Activated CD4-positive, CD25-positive, alpha-beta regulatory T cell treated with anti-CD3 and anti-CD28 coated beads, Interleukin-2, amount 50 U/mL, for 72 hours (primary cell): ENCODE data around the gene FBXO42.

Source experiments
- DNase-seq: peaks from one replicate; pipeline ENCODE4 v3.0.0; 2021

The FBXO42 gene

DNA sequence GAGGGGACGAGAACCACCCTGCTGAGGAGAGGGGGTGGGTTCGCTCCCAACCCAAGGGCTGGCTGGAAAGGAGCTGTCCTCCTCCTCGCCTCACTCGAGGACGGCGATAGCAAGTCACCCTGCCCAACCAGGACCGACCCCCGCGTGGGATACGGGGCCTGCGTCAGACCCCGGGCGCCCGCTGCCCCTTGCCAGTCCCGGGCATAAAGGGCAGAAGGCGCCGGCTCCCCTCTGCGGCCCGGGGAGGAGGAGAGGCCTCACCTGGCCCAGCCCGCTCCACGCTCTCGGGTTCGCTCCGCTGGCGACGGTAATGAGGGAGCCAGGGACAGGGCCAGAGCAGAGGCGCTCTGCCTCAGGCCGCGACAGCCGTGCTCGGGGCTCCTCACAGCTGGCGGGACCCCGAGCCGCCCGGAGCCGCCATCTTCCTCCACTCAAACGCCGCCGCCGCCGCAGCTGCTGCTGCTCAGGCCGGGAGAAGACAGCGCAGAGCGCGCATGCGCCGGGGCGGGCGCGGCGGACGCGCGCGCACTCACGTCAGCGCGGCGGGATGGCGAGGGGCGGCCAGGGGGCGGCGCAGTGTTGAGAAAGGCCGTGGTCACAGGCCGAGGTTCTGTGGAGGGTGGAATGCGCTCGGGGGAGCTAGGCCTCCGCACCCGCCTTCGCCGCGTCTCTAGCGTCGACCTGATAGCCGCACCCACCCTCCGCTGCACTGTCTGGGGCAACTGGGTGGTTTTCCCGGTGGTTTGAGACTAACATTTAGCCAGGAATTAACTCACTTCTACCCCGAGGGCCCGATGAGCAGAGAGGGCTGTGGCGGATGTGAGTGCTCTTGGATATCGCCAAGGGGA is at the start of gene FBXO42:
Gene FBXO42 (minus strand): TSS at position 487 of the 848 bp plus-strand sequence. CDS start 37,062 bp downstream, outside the sequence.
- DNase-seq, result peak; percentile 93

DNA sequence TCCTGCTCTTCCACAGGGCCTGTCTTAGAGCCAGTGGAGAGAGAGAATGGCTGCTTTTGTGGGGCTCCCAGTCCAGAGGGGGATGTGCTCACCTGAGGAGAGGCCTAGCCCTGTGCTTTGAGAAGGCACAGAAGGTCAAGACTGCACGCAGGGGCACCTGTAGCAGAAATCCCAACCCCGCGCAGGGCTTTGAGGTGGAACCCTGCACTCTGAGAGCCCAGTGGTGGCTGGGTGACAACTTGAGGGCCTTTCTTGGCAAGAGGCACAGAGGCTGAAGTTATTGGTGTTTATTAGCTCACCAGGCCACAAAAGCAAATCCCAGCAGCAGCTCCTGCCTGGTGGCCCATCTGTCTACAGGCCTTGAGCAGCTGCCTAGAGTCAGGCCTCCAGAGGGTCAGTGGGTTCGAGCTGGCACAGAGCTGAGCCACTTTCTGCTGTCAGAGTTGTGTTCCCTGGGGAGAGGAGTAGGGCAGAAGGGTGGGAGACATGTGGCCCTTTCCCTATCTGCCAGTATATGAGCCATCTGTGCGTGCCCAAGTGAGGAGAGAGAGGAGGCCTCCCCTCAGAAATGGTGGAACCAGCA is 46.2 kb upstream of the FBXO42 start:
- no peak for DNase-seq

DNA sequence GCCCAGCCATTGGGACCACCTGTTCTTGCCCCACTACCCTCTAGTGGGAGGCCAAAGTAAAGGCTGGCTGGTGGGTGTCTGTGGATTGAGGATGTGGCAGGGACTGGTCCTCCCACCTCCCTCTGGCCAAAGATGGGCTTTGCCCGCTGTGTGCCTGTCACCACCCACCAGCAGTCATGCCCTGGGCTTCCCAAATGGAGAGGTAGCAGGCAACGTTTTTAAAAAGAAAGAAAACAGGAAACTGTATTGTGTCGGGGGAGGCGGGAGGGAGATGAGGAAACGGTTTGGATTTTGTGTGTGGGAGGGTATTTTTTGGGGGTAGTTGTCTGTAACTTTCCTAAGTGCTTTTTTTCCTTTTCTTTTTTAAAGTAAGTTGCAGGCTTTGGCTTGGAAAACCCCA is 44.8 kb upstream of the FBXO42 start:
- DNase-seq, result no peak

DNA sequence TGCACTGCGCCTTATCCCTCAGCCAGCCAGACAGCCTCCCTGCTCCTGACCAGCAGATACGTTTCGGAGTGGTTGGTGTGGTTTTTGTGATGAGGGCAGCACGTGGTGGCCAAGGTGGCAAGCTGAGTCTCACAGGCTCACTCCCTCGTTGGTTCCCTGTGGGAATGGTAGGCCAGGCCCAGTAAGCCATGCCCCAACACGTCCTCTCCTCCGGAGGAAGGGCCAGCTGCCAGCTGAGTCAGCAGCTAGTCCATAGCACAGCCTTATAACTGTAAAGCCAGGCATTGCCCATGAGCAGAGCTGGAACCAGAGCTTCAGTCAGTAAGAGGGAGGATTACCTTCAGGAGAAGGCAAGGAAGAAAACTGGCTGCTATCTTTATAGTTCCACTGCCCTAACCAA is 44.3 kb upstream of the FBXO42 start:
- DNase-seq, result no peak

DNA sequence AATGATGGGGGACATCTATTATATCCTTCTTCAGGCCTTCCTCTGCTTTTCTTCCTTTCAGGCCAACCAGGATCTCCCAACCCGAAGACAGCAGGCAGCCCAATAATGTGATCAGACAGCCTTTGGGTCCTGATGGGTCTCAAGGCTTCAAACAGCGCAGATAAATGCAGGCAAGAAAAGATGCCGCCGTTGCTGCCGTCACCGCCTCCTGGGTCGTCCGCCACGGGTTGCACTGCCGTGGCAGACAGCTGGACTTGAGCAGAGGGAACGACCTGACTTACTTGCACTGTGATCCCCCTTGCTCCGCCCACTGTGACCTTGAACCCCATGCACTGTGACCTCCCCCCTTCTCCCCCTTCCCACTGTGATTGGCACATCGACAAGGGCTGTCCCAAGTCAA is 42.7 kb upstream of the FBXO42 start:
- DNase-seq, result no peak

DNA sequence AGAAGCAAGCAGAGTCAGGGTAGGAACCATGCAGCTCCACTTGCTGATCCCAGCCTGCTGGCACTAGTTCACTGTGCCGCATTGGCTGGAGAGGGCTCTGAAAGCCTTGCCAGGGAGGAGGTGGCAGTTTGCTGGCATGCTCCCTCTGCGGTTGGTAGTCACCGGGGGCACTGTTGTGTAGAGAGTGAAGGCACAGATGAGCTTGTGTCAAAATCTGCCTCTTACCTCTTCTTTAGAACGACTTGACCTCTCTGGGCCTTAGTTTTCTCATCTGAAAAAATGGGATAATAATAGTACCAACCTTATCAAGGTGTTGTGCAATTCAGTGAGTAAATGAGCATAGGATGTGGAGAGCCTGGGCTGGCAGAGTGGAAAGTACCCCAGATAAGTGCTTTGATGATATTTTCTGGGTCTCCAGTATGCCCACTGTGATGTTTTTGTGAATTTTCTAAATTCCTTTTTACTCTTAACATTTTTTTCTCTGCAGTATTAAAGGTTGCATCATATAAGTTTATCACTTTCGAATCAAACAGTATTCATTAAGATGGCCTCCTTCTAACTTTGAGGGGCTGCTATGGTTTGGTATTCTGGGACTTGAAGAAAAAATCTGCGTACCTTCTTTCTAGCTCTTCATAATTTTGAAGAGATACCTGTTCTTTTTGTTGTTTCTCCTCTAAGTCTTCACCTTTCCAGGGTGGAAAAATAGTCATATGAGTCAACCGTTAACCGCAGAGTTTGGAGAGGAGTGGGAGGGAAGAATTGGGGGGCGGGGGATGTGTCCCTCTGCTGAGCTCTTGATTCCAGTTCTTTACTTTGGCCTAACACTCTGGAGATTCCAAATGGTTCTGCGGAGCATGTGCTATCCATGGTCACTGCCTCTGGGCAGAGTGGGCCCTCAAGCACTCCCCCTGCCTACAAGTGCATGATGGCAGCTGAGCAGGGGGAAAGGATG is 41.6 kb upstream of the FBXO42 start:
- DNase-seq, result no peak

DNA sequence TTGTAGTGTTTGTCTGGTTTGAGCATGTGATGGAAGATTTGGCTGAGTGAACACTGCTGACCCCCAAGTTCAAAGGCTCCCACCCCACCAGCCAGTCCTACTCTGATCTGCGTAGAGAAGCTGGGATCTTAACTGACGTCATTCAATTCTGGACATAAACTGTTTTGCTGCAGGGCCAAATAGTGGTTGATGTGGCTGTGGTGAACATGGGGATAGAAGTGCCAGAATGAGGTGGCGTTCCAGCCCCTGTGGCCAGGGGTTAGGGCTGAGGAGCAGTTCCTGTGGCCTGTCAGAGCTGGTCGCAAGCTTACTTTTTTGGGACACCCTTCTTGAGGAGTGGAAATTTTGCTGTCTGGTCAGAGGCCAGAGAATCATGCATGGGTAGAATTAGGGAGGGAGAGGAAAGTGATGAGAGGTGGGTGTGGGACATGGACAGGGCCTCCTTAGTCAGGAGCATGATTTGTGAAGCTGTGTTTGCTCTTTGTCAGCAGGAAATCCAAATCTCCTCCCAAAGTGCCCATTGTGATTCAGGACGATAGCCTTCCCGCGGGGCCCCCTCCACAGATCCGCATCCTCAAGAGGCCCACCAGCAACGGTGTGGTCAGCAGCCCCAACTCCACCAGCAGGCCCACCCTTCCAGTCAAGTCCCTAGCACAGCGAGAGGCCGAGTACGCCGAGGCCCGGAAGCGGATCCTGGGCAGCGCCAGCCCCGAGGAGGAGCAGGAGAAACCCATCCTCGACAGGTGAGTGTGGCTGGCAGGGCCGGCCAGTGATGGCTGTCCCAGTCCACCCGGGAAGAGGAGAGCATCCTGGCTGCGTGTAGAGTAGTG is 40.7 kb upstream of the FBXO42 start:
- DNase-seq, result no peak

DNA sequence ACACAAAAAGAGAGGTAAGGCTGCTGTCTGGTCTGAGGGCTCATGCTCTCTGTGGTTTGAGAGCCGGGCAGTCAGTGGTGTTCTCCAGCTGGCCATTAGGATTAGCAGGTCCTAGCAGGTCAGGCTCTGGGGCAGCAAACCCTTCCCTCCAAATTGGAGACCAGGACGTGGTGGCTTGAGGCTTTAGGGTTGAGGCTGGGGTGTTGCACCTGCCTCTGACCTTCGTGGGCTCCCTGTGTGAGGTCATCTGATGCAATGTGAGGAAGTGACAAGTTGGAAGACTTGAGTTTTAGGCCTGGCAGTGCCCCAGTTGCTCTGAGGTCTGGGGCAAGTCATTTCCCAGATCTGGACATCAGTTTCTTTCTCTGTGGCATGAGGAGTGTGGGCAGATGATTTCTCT is 39.1 kb upstream of the FBXO42 start:
- DNase-seq, result no peak

DNA sequence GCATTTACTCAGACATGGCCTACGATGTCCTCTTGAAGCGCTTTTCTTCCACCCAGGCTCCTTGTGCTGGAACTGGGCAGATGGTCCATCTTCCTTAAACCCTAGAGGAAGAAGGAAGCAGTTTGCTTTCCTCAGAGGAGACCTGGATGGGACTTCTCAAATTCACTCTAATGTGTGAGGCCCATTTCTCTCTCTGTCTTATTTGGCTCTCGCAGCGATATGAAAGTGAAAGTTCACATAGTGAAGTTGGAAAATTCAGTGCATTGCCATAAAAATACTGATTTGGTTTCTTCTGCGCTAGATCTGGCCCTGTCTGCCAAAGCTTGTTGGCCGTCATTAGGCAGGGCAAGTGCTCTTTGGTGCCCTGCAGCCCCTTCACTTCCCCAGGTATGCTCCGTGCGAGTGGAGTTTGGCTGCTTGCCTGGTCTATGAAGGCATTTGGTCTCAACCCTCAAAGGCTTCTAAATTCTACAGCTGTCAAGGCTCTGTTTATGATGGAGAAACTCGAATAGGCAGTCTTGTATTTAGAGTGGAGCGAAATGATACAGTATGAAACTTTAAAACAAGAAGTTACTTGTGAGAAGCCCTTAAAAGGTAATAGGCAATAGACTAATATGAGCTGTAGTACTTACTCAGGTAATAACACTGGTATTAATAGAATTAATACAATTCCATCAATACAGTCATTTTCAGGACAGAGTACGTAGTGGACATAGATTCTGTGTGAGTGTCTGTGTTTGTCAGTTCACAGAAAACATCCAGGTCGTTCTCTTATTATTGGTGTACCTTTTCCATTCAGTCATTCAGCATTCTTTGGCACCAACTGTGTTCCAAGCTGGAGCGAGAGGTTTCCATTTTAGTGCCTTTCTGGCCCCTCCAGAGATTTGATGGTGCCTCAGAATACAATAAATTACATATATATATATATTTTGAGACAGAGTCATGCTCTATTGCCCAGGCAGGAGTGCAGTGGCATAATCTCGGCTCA is 35.2 kb upstream of the FBXO42 start:
- no peak for DNase-seq

DNA sequence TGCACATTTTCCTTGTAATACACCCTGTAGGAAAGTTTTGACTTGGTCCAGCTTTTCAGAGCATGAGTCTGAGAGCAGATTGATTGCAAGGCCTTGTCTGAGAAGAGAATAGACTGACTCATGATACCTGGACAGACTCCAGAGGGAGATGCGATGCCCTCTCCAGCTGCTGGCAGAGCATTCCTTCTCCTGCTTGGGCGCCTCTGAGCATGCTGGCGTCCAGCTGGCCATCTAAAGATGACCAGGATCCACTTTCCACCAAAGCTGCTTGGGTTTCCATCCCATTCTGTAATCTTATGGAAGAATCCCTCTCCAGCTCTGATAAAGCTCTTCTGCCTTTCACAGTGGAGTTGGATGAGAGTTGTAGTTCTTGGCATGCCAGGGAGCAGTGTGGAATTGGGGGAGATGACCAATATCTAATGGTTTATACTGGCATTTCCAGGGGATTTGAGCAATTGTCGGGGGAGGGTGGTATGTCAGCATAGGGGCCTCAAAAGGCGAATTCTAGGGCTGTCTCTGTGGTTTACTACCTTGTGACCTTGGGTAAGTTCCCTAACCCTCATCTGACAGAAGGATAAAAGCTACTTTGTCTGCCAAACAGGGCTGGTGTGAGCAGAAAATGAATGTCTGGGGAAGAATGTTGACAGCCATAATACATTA is 34.3 kb upstream of the FBXO42 start:
- no peak for DNase-seq

DNA sequence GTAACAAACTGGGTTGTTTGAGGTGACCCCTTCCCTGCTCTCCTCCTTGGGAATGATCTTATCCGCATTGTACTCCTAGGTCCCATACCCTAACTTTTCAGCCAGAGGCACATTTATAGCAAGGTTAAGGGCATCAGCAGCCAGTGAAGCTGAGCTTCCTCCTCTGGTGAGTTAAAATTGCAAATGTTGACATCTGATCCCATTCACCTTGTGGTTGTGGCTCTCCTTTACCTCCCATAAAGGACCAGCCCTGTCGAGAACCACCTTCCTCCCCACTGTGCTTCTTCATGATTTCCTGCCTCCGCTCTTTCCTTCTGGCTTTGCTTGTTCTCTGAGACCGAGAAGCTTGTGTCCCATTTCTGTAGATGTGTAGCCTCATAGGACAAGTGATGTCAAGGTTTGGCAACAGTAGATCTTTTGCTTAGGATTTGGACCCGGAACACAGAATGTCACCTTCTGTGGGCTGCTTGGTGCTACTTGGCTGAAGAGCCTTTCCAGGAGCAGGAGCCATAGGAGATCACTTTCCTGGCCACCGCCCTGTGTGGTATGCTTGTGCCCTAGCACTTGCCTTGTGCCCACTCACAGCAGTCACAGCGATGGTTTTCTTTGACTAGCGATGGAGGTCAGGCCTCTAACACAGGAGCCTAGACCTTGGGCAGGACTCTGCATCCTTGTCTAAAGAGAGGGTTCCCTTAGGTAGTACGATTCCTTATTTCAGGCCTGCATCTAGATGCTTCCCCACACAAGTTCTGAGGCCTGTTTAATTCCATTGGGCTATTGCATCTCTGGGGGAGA is 33.6 kb upstream of the FBXO42 start:
- DNase-seq, result no peak

DNA sequence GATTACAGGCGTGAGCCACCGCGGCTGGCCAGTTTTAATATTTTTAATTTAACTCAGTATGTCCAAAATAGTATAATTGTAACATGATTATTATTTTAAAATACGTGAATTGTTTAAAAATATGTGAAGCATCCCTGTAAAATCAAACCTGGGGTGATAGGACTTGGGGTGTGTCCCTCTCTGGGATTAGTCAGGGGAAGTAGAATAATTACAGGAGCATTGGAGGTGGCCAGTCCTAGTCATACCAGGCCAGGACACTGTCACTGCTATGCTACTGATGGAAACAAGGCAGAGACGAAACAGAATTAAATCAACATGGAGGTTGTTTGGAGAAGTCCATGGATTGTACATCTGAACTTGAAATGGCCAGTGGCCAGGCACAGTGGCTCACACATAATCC is 31.6 kb upstream of the FBXO42 start:
- DNase-seq, result no peak

DNA sequence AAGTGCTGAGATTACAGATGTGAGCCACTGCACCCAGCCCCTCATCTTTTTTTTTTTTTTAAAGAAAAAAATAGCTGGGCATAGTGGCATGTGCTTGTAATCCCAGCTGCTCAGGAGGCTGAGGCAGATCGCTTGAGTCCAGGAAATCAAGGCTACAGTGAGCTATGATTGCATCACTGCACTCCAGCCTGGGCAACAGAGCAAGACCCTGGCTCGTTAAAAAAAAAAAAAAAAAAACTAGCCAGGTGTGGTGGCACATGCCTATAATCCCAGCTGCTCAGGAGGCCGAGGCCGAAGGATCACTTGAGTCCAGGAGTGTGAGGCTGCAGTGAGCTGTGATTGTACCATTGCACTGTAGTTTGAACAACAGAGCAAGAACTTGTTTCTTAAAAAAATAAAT is 28.6 kb upstream of the FBXO42 start:
- DNase-seq, result no peak

DNA sequence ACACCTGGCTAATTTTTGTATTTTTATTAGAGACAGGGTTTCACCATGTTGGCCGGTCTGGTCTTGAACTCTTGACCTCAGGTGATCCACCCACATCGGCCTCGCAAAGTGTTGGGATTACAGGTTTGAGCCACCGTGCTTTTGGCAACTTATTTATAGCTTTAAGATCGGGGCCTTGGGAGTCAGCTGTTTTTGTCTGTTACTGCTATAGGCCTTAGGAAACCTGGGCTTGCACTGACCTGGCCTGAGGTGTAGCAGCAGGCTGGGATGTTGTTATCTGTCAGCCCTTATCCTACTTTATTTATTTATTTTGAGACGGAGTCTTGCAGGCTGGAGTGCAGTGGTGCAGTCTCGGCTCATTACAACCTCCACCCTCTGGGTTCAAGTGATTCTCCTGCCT is 26.2 kb upstream of the FBXO42 start:
- DNase-seq, result no peak

DNA sequence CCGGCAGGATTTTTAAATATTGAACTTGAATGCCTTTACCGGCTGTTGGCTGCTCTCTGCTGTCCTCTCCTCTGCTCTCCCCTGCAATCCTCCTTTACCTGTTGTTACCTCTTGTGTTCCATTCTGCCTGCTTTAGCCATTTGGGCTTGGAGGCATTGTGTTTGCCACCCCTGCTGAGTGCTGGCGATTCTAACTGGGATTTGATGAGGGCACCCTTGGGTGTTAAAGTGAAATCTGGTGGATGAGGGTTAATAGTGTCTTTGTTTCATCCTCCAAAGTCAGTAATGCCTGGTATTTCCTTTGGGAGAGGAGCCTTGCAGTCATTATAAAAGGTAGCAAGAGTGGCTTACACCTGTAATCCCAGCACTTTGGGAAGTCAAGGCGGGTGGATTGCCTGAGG is 24.7 kb upstream of the FBXO42 start:
- no peak for DNase-seq

DNA sequence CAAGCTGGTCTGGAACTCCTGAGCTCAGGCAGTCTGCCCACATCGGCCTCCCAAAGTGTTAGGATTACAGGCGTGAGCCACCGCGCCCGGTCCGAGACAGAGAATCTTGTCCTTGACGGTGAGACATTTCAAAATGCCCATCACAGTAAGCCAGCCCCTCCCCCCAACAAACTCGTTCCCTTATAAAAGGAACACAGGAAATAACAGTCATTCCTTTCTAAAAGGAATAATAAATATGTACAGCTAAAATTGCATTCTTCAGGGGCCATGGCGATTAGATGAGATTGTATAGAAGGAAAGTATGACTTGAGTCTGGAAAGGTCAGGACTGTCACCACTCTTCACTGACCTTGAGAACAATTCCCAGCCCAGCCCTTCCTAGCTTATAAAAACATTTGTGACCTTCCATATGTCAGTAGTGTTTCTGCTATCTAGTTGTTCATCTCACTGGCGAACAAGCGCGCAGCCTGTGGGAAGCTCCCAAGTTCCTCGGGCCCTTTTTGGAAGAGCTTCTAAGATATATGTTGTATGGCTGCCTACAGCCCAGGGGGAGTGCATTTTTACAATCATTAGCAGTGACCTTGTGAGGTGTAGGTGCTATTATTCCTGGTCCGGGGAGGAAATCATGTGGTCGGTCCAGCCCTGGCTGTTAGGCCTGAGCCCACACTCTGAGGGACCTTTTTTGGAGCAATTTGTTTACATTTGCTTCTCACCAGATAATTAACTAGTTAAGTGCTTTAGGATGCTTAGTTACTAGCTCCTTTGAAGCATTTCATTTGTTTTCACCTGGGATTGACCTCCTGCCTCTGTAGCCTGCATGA is 23.5 kb upstream of the FBXO42 start:
- no peak for DNase-seq

DNA sequence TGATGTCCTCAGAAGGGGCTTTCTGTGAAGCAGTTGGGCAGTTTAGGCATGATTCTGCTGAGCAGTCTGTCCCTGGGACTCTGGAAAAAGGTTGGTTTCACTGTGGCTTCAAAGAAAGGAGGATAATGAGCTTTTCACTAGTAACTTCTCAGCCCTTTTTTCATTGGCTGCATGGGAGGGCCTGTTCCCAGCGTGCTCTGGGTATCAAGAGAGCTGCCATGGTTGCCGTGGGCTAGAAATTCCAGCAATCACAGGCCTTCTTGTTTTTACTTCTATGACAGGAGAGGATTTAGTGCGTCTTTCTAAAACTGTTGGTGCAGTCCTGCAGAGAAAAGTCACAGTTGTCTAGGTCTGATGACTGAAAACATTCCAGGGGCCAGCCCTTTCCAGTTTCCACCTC is 22.0 kb upstream of the FBXO42 start:
- DNase-seq, result no peak

DNA sequence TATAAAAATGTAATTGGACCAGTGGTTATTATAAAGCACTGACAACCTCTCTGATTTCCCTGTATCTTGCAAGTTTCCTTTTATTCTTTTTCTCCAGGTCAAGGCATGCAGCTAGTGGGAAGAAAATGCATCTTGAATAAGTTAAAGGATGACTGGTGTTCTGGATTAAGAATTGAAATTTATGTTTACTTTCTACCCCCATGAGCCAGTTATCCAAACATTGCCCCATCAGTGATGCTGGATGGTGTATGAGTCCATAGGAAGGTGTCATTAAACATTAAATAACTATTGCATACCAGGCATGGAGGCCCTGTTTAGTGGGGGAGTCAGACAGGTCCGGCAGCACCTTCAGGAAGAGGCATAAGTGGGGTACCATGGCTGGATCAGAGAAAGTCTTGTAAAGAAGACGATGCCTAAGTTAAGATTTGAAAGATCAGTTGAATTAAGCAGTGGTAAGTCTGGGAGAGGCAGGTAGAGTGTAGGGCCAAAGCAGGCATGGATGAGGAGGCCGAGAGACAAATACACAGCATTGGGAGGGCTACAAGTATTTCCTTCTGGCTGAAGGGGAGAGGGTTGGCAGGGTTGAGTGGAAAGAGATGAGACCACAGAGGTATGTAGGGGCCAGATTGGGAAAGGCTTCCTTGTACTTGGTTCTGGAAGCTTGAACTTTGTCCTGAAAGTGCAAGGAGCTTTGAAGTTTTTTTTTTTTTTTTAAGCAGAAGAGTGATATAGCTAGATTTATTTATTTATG is 20.4 kb upstream of the FBXO42 start:
- DNase-seq, result no peak
